HuH-7.5 (cell line): ENCODE results near the gene CMTM3.
"Not testable (repeated sequence)": the region's sequence is repeated elsewhere in the genome, so short reads cannot be mapped to it uniquely, and the experiment has no call there.

ENCODE experiments used
- DNase-seq: peaks from one replicate; pipeline ENCODE4 v3.0.0; 2011; ENCODE audit warnings: low spot score

Gene CMTM3

DNA sequence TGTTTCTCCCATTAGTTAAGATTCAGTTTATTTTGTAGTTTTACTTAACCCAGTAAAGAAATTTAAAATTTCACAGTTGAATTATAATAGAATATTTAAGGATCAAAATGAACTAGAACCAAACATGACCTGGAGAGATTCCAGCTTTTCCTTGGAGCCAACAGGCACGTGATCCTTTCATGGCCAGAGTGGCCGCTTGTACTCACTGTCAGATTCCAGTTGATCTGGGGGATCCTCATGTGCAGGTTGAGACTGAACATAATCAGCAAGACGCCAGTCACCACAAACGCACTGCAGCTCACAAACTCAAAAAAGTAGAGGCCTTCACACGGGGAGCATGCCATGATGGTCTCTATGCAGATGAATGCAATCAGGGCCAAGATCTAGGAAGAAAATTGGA is 31.7 kb downstream of the CMTM3 start:
- no peak for DNase-seq

- no peak for DNase-seq
These were observed 33.3 kb downstream of the CMTM3 start for GRCh38 chr16:66637806-66638205.

DNA sequence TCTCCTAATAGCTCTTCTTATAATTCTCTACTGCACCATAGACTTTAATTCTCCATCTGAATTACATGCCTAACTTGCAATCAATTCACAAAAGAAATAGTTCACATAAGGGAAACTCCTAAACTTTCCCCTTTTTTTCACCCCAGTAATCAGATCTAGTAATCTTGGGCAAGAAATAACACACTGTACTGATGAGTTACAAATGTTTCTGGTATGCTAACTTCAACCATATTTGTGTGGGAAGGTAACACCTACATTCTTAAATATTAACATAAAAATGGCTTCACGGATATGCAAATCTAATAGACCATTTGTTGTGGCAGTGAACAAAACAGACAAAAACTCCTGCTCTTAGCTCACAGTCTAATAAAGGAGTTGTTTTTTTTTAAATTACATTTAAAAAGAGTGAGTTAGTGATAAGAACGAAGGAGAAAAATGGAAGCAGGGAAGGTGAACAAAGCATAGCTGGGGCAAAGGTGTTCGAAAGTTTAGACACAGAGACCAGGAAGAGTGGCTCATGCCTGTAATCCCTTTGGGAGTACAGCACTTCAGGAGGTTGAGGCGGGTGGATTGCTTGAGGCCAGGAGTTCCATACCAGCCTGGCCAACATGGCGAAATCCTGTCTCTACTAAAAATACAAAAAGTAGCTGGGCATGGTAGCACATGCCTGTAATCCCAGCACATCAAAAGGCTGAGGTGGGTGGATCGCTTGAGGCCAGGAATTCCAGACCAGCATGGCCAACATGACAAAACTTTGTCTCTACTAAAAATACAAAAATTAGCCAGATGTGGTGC is 34.8 kb downstream of the CMTM3 start:
- DNase-seq, result no peak

DNA sequence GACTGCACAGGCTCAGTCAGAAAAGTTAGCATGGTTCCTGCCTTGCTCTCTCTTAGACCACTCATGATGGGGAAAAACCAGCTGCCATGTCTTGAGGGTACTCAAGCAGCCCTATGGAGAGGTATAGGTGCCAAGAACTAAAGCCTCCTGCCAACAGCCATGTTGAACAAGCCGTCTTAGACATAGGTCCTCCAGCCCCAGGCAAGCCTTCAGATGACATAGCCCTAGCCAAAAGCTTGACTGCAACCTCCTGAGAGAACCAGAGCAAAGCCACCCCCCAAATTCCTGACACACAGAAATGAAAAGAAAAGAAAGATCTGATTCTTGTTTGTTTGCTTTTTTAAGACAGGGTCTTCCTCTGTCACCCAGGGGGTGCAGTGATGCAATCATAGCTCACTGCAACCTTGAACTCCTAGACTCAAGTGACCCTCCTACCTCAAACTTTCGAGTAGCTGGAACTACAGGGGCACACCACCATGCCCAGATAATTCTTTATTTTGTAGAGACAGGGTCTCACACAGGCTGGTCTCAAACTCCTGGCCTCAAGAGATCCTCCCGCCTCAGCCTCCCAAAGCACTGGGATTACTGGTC is 36.3 kb downstream of the CMTM3 start:
- no peak for DNase-seq

- DNase-seq, result no peak
These were observed 36.9 kb downstream of the CMTM3 start for GRCh38 chr16:66641387-66641786.

- DNase-seq, result no peak
These were observed 43.4 kb downstream of the CMTM3 start for GRCh38 chr16:66647866-66648265.

DNA sequence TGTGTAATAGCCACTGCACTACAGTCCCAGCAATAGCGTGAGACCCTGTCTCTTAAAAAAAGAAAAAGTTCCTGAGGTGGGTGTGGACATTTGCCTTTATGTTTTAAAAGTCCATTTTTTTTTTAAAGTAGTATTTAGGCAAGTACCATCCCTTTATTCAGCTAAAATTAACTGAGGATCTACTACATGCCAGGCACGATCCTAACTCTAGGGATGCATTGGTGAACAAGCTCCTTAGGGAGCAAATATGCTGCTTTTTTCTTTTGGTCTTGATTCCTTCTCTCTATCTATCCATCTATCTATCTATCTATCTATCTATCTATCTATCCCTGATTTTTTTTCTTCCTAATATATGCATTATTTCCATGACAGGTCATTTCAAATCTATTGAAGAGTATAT is 44.7 kb downstream of the CMTM3 start:
- no peak for DNase-seq

DNA sequence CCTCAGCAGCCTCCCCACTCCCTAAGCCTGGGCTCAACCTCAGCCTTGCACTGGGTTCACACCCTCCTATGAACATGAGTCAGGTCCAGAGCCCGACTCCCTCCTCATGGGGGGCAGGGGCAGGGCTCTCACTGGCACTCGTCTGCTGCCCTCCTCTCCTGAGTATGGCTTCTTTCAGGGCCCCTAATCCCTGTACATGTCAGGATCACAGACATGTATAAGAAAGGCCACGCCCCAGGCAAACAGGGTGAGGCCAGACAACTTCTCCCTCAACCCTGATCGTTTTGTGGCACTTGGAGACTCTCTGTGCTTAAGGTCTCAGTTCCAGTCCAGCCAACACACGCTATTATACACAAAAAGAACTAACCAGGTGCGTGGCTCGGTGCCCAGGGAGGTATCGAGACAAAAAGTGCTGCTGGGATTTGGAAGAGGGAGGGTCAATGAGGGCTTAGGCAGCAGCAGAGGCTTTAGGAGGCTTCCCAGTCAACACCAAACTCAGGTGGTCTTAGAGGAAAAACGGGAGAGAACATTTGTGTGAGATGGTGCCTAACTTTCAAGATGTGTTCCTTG is 45.2 kb downstream of the CMTM3 start:
- DNase-seq, result no peak

DNA sequence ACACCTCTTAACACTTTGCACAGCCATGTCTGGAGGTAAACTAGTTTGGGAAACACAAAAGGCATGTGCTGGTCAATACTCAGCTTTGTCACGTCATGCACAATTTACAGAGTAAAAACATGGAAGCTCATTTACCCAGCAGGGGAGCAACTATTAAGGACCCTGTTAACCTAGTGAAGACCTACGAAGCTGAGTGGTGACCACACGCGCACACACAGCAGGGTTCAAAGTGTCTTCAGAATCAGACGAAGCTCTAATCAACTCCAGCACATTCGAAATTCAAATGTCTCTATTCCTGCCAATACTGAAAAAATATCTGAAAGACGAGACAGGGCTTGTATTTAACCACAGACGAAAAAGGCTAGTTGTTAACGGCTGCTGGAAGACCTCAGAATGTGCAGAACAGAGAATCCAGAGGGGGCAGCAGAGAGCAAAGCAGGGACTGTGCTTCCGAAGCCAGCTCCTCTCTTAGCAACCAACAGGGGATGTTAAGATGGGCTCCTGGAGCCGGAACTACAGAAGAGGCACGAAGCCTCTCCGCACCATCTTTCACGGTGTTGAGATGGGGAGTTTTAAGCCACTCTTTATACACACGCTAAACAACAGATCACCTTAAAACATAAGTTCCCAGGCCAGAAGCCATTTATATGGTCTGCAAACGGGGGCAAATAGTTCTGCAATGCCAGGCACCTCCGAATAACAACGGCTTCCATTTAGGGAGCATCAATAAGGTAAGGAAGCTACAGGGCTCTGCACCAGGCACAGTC is 46.4 kb downstream of the CMTM3 start:
- peak; percentile 47 for DNase-seq

GRCh38 chr16:66651474-66651765 is 46.9 kb downstream of the CMTM3 start:
- DNase-seq, result no peak

- no peak for DNase-seq
These were observed 47.5 kb downstream of the CMTM3 start for GRCh38 chr16:66651965-66652364.

GRCh38 chr16:66652661-66653360 is 48.3 kb downstream of the CMTM3 start:
- DNase-seq, result no peak

GRCh38 chr16:66653581-66654350 is 49.3 kb downstream of the CMTM3 start:
- DNase-seq, result no peak

- DNase-seq, result no peak
These were observed 52.0 kb downstream of the CMTM3 start for GRCh38 chr16:66656547-66656946.

- DNase-seq, result no peak
These were observed 53.8 kb downstream of the CMTM3 start for GRCh38 chr16:66658143-66658859.

GRCh38 chr16:66658860-66659190 is 54.3 kb downstream of the CMTM3 start:
- DNase-seq, result no peak

DNA sequence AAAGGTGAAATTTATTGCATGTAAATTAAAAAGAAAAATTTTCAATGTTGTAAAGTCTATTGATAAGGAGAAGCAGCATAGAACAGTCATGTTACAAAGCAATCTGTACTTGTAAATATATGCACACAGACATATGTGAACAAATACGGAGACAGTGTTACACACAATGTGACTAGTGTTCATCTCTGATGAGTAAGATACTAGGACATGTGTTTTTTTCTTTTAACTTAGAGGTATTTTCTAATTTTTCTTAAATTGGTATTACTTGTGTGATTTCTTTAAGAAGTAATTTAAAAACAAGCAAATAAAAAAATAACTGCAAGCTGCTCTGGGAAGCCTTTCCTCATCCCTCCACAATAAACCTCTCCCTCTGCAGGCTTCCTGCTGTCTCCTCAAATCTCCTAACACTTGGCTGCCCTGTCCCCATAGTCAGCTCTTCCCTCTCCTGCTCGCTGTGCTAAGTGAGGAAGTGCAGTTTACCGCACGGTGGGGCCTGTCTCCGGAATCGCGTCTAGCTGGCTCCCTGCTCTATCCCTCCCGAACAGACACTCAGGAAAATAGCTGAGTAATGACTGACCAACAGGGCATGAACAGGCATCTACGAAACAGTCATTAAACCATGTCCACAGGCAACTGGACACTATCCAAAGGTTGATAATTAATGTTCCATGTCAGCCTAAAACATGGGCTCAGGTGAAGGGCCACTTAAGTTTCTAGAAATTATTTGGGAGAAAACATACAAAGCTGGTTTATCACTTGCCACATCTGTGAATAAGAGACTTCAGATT is 56.1 kb downstream of the CMTM3 start:
- no peak for DNase-seq

GRCh38 chr16:66661210-66661560 is 56.7 kb downstream of the CMTM3 start:
- no peak for DNase-seq

- not testable (repeated sequence) for DNase-seq
These were observed 57.3 kb downstream of the CMTM3 start for GRCh38 chr16:66661671-66662346.
